ENCODE data around the gene SCLT1. TPM values are rescaled to one million over a fixed set of nuclear protein-coding genes. Genes with fewer than 3 reads are reported as not detected.

Gene SCLT1
- total RNA-seq, 1 donor = 14.1 TPM

GRCh38 chr4:128957459-128957858 is 135.9 kb downstream of the SCLT1 start:
- Histone ChIP-seq H3K4me2 (ENCODE audit: insufficient read depth, low read length) (no peak overlapping the region), H4K20me1 (ENCODE audit: insufficient read depth, low read length) (no peaks in the 10 kb centered on the region)
- no peak for TF ChIP-seq CTCF (IDR thresholded peaks at IDR 0.05; ENCODE audit: extremely low read depth, low read depth, low read length)

GRCh38 chr4:128955751-128956150 is 137.6 kb downstream of the SCLT1 start:
- Histone ChIP-seq H3K4me3 (ENCODE audit: insufficient read depth, low read length) (no peak overlapping the region), H3K27me3 (ENCODE audit: insufficient read depth, low read length) (no peaks in the 10 kb centered on the region), H4K20me1 (ENCODE audit: insufficient read depth, low read length) (no peaks in the 10 kb centered on the region), H3K4me2 (ENCODE audit: insufficient read depth, low read length) (no peak overlapping the region), H3K4me1 (ENCODE audit: insufficient read depth, low read length) (peaks cover 13% of the 10 kb centered on the region), H3K9me3 (ENCODE audit: low read depth, low read length) (no peaks in the 10 kb centered on the region), H3K36me3 (ENCODE audit: insufficient read depth, low read length) (no peaks in the 10 kb centered on the region), H3K27ac (ENCODE audit: low read depth, low read length) (no peak overlapping the region), H3K79me2 (ENCODE audit: insufficient read depth, low read length) (no peaks in the 10 kb centered on the region), H2AFZ (ENCODE audit: low read length) (no peak overlapping the region)
- DNase-seq (ENCODE audit: insufficient read length, low spot score, missing footprints) = no peak
- no peak for TF ChIP-seq CTCF (IDR thresholded peaks at IDR 0.05; ENCODE audit: extremely low read depth, low read depth, low read length)

More at GRCh38 chr4:128957459-128957858, 135.9 kb downstream of the SCLT1 start:
- Histone ChIP-seq H2AFZ (ENCODE audit: low read length) (no peak overlapping the region), H3K4me1 (ENCODE audit: insufficient read depth, low read length) (no peaks in the 10 kb centered on the region), H3K27me3 (ENCODE audit: insufficient read depth, low read length) (no peaks in the 10 kb centered on the region), H3K4me3 (ENCODE audit: insufficient read depth, low read length) (no peak overlapping the region), H3K79me2 (ENCODE audit: insufficient read depth, low read length) (no peaks in the 10 kb centered on the region), H3K36me3 (ENCODE audit: insufficient read depth, low read length) (no peaks in the 10 kb centered on the region), H3K9me3 (ENCODE audit: low read depth, low read length) (no peaks in the 10 kb centered on the region), H3K27ac (ENCODE audit: low read depth, low read length) (no peak overlapping the region)
- DNase-seq (ENCODE audit: insufficient read length, low spot score, missing footprints) = no peak

GRCh38 chr4:128954941-128955340 is 138.4 kb downstream of the SCLT1 start:
- TF ChIP-seq CTCF (IDR thresholded peaks at IDR 0.05; ENCODE audit: extremely low read depth, low read depth, low read length) = no peak
- Histone ChIP-seq H3K27ac (ENCODE audit: low read depth, low read length) (no peak overlapping the region), H3K79me2 (ENCODE audit: insufficient read depth, low read length) (no peaks in the 10 kb centered on the region), H3K4me2 (ENCODE audit: insufficient read depth, low read length) (no peak overlapping the region), H3K27me3 (ENCODE audit: insufficient read depth, low read length) (no peaks in the 10 kb centered on the region), H3K9me3 (ENCODE audit: low read depth, low read length) (no peaks in the 10 kb centered on the region), H2AFZ (ENCODE audit: low read length) (no peak overlapping the region), H3K4me3 (ENCODE audit: insufficient read depth, low read length) (no peak overlapping the region), H3K4me1 (ENCODE audit: insufficient read depth, low read length) (peaks cover 15% of the 10 kb centered on the region), H4K20me1 (ENCODE audit: insufficient read depth, low read length) (no peaks in the 10 kb centered on the region), H3K36me3 (ENCODE audit: insufficient read depth, low read length) (no peaks in the 10 kb centered on the region)
- no peak for DNase-seq (ENCODE audit: insufficient read length, low spot score, missing footprints)

- no peaks in the 10 kb centered on the region for H3K9me3 ChIP-seq (ENCODE audit: low read depth, low read length)
- no peak for DNase-seq (ENCODE audit: insufficient read length, low spot score, missing footprints)
- H3K27me3 ChIP-seq (ENCODE audit: insufficient read depth, low read length) = no peaks in the 10 kb centered on the region
- no peak for TF ChIP-seq CTCF (IDR thresholded peaks at IDR 0.05; ENCODE audit: extremely low read depth, low read depth, low read length)
- H2AFZ ChIP-seq (ENCODE audit: low read length) = no peak overlapping the region
- peaks cover 15% of the 10 kb centered on the region for H3K4me1 ChIP-seq (ENCODE audit: insufficient read depth, low read length)
- H3K4me3 ChIP-seq (ENCODE audit: insufficient read depth, low read length) = no peak overlapping the region
- peak overlapping the region; percentile 23 for H3K4me2 ChIP-seq (ENCODE audit: insufficient read depth, low read length)
- H3K36me3 ChIP-seq (ENCODE audit: insufficient read depth, low read length) = no peaks in the 10 kb centered on the region
- H4K20me1 ChIP-seq (ENCODE audit: insufficient read depth, low read length) = no peaks in the 10 kb centered on the region
- no peaks in the 10 kb centered on the region for H3K79me2 ChIP-seq (ENCODE audit: insufficient read depth, low read length)
- peak overlapping the region; percentile 15 for H3K27ac ChIP-seq (ENCODE audit: low read depth, low read length)
These were observed 142.0 kb downstream of the SCLT1 start for GRCh38 chr4:128951316-128951715.

Measured in osteoblast (primary cell).